OCI-LY1 (cell line): Measurements from ENCODE around the gene CCDC74B.
"Not testable (repeated sequence)": the region's sequence is repeated elsewhere in the genome, so short reads cannot be mapped to it uniquely, and the experiment has no call there.

Experiments used
- H2AFZ ChIP-seq: fragments of 200-600 bp; sonication (generic), shearing (Covaris generic); 2 replicates; pipeline ENCODE4 v1.6.0; 2014; ENCODE audit warnings: antibody characterized with exemption, mild to moderate bottlenecking, low read length
- H3F3A ChIP-seq: fragments of 200-600 bp; sonication (generic), shearing (Covaris generic); 2 replicates; pipeline ENCODE4 v1.6.0; 2014; ENCODE audit warnings: mild to moderate bottlenecking, antibody characterized with exemption, low read length, moderate library complexity; ENCODE audit not compliant: insufficient read depth
- H3K27ac ChIP-seq: fragments of 200-600 bp; sonication (generic); 2 replicates; pipeline ENCODE4 v1.5.1; 2014; ENCODE audit warnings: low read length, mixed run types, mild to moderate bottlenecking, low read depth; ENCODE audit not compliant: poor library complexity, severe bottlenecking
- H3K27me3 ChIP-seq: fragments of 200-600 bp; sonication (generic); 2 replicates; pipeline ENCODE4 v1.6.0; 2014; ENCODE audit warnings: antibody characterized with exemption, mild to moderate bottlenecking, low read length, moderate library complexity; ENCODE audit not compliant: insufficient read depth
- H3K36me3 ChIP-seq: fragments of 200-600 bp; sonication (generic); 2 replicates; pipeline ENCODE4 v1.6.1; 2014; ENCODE audit warnings: mild to moderate bottlenecking, antibody characterized with exemption, low read length, moderate library complexity, mixed read lengths; ENCODE audit not compliant: insufficient read depth
- H3K4me1 ChIP-seq: fragments of 200-600 bp; sonication (generic); 2 replicates; pipeline ENCODE4 v1.5.1; 2014; ENCODE audit warnings: mild to moderate bottlenecking, low read length, moderate library complexity; ENCODE audit not compliant: insufficient read depth, severe bottlenecking
- H3K4me2 ChIP-seq: fragments of 200-600 bp; sonication (generic), shearing (Covaris generic); 2 replicates; pipeline ENCODE4 v1.6.1; 2014; ENCODE audit warnings: low read length
- H3K4me3 ChIP-seq: fragments of 200-600 bp; sonication (generic); 2 replicates; pipeline ENCODE4 v1.5.1; 2014; ENCODE audit warnings: low read length, low read depth, mild to moderate bottlenecking, mixed read lengths; ENCODE audit not compliant: poor library complexity, severe bottlenecking
- H3K79me2 ChIP-seq: fragments of 200-600 bp; shearing (Covaris generic); 2 replicates; pipeline ENCODE4 v1.6.1; 2016; ENCODE audit warnings: mixed run types, low read length, mixed read lengths; ENCODE audit not compliant: insufficient read depth
- H3K9ac ChIP-seq: fragments of 200-600 bp; sonication (generic), shearing (Covaris generic); 2 replicates; pipeline ENCODE4 v1.6.1; 2014; ENCODE audit warnings: mild to moderate bottlenecking, low read length, mixed read lengths
- H3K9me2 ChIP-seq: fragments of 200-600 bp; sonication (generic), shearing (Covaris generic); 2 replicates; pipeline ENCODE4 v1.6.1; 2014; ENCODE audit warnings: low read depth, mild to moderate bottlenecking, low read length, mixed read lengths
- H3K9me3 ChIP-seq: fragments of 200-600 bp; shearing (Covaris generic); 2 replicates; pipeline ENCODE4 v1.6.1; 2014; ENCODE audit warnings: low read length, mixed read lengths
- H4K20me1 ChIP-seq: fragments of 200-600 bp; sonication (generic), shearing (Covaris generic); 2 replicates; pipeline ENCODE4 v1.6.0; 2016; ENCODE audit warnings: mild to moderate bottlenecking, low read length; ENCODE audit not compliant: insufficient read depth
- EZH2 ChIP-seq: fragments of 200-600 bp; sonication (generic), shearing (Covaris generic); IDR thresholded peaks from 2 replicates; pipeline ENCODE4 v1.8.0; 2017; ENCODE audit warnings: borderline replicate concordance, mixed run types, mild to moderate bottlenecking, antibody characterized with exemption, low read length, moderate library complexity, mixed read lengths
- TF ChIP-seq, protein P1 (sequence below): fragments of 200-600 bp; sonication (generic), shearing (Covaris generic); IDR thresholded peaks from 2 replicates; pipeline ENCODE4 v1.5.1; 2017; ENCODE audit warnings: mild to moderate bottlenecking, antibody characterized with exemption, low read length, moderate library complexity, mixed read lengths

Gene CCDC74B

DNA sequence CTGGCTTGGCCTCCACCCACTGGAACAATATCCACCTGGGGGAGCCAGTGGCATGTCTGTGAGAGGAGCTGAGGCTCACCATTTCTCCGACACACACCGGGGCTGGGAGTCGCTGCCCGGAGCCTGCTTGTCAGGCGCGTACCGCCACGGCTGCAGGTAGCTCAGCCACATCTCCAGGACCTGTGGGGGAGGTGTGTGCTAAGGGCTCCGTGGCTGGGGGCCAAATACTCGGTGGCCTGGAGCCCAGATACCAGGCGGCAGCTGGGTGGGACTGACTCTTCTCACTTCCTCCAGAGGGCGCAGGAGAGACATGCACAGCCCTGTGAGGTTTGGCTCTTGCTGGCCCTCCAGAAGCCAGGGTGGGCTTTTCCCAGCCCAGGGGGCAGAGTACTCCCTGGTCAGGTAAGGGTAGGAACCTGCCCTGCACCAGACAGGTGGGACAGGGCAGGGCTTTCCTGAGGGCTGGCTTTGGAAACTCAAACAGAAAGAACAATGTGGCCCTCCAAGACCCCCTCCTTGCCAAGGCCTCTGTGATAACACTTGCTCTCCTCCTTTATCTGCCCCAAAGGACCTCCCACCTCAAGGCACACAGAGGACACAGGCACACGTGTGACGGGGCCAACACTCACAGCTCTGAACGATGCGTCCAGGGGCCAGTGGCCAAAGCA lies 11.2 kb upstream of the CCDC74B start:
- H3K27me3 ChIP-seq, H3K9ac ChIP-seq: not testable (repeated sequence)
- peaks cover 42% of the 10 kb centered on the region for H3K36me3 ChIP-seq

DNA sequence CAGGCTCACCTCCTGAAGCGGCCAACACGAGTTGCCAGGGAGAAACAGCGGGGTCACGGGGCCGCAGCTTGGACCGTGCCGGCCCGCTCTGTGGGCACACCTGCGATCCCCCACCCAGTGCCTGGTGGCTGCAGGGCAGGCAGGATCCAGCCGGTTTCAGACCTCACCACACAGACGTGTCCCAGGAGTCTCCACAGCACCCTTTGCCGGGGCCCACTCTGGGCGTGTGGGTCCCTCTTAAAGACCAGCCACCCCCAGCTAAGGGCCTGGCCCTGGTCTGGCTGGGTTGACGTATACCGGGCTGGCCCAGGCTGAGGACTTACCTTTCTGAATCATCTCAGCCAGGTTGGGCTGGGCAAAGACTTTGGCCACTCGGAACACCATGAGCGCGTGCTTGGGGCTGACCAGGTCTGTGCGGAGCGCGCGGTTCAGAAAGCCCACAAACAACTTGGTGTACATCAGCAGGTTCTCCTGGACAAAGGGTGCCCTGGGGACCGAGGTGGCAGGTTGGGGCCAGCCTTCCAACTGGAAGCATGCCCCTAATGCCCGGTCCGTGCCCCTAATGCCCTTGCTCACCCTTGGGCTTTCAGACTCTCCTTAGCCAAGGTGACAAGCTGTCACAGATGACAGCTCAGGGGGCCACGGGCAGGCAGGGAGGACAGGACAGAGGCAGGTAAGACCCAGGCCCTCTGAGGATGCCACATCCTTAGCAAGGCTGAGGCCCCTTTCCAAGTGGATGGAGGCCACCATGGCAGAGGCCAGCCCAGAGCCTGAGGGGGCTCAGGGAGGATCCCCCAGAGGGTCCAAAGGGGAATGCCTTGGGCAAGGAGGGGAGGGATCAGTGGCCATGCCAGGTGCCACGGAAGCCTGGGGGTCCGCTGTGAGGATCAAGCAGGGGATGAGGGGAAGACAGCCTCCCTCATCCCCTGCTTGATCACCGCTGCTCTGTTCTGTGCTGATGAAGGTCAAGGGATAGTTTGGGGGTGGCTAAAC lies 10.2 kb upstream of the CCDC74B start:
- no peaks in the 10 kb centered on the region for H3K9me3 ChIP-seq
- H4K20me1 ChIP-seq, result no peaks in the 10 kb centered on the region
- H3K36me3 ChIP-seq, result peaks cover 42% of the 10 kb centered on the region
- H3K9me2 ChIP-seq, result no peaks in the 10 kb centered on the region
- TF ChIP-seq, protein P1, sequence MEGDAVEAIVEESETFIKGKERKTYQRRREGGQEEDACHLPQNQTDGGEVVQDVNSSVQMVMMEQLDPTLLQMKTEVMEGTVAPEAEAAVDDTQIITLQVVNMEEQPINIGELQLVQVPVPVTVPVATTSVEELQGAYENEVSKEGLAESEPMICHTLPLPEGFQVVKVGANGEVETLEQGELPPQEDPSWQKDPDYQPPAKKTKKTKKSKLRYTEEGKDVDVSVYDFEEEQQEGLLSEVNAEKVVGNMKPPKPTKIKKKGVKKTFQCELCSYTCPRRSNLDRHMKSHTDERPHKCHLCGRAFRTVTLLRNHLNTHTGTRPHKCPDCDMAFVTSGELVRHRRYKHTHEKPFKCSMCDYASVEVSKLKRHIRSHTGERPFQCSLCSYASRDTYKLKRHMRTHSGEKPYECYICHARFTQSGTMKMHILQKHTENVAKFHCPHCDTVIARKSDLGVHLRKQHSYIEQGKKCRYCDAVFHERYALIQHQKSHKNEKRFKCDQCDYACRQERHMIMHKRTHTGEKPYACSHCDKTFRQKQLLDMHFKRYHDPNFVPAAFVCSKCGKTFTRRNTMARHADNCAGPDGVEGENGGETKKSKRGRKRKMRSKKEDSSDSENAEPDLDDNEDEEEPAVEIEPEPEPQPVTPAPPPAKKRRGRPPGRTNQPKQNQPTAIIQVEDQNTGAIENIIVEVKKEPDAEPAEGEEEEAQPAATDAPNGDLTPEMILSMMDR, result no peak
- no peak for TF ChIP-seq EZH2
- no peaks in the 10 kb centered on the region for H3K79me2 ChIP-seq
- no peak overlapping the region for H3K9ac ChIP-seq
- no peaks in the 10 kb centered on the region for H3F3A ChIP-seq
- H3K27ac ChIP-seq, result no peak overlapping the region
- no peak overlapping the region for H3K4me2 ChIP-seq
- no peaks in the 10 kb centered on the region for H3K27me3 ChIP-seq
- H2AFZ ChIP-seq, result no peak overlapping the region
- no peak overlapping the region for H3K4me3 ChIP-seq
- H3K4me1 ChIP-seq, result peaks cover 21% of the 10 kb centered on the region

More for the DNA sequence above, 11.2 kb upstream of the CCDC74B start:
- not testable (repeated sequence) for H3F3A ChIP-seq, H4K20me1 ChIP-seq, H2AFZ ChIP-seq, H3K4me3 ChIP-seq, H3K9me3 ChIP-seq, H3K79me2 ChIP-seq, H3K9me2 ChIP-seq, H3K4me2 ChIP-seq
- peaks cover 21% of the 10 kb centered on the region for H3K4me1 ChIP-seq
- TF ChIP-seq, protein P1, result peak; percentile 69
- H3K27ac ChIP-seq, result peak overlapping the region; percentile 90

DNA sequence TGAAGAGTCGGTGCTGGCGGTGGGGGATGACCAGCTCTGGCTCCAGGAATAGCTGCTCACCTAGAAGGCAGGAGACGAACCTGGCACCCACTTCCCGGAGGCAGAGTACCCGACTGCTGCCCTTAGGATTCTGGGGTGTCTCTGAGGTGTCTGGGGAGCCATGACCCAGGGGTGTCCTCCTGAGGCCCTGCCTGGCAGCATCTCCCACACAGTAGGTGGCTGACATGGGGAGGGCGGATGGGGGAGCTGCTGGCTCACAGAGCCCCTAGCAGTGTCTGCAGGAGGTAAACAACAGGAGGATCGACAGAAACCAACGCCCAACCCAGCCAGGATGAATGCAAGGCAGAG lies 9.5 kb upstream of the CCDC74B start:
- H3K4me3 ChIP-seq, H3K9me2 ChIP-seq, H3F3A ChIP-seq, H4K20me1 ChIP-seq, H3K9me3 ChIP-seq, H3K9ac ChIP-seq, H2AFZ ChIP-seq, H3K4me2 ChIP-seq, H3K27me3 ChIP-seq, H3K79me2 ChIP-seq, H3K27ac ChIP-seq: not testable (repeated sequence)
- peaks cover 37% of the 10 kb centered on the region for H3K36me3 ChIP-seq
- H3K4me1 ChIP-seq, result peaks cover 21% of the 10 kb centered on the region

DNA sequence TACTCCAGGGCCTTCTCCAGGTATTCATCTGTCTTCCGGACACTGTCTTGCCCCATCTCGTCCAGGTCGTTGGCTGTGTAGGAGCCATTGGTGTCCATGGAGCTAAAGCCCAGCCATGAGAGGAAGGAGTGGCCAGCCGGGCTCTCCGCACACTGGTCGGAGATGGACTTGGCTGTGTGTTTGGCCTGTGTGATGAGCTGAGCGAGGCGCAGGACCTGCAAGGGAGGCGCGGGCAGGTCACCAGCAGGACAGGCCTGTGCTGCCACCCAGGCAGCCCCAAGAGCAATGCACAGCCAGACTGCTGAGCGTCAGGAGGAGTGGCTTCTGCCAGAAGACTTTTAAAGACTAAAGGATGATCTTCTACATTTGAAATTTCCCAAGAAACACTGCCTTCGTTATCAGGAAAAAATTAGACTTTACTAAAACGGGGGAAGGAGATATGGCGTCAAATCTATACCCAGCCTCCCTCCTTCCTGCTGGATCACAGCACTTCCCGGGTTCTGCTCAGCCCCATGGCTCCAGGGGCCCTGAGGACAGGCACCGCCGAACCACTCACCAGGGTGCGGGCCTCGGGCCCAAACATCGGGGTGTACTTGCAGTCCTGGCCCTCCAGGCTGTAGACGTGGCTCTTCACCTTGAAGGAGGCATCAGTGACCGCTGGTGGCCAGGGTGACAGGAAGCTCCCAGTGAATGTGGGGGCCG lies 9.0 kb upstream of the CCDC74B start:
- H3K4me2 ChIP-seq, H3F3A ChIP-seq, H3K27ac ChIP-seq, H3K9ac ChIP-seq, H3K79me2 ChIP-seq, H3K4me3 ChIP-seq, H3K9me3 ChIP-seq, H4K20me1 ChIP-seq, H3K27me3 ChIP-seq, H3K9me2 ChIP-seq, H2AFZ ChIP-seq: not testable (repeated sequence)
- H3K36me3 ChIP-seq, result peaks cover 32% of the 10 kb centered on the region
- H3K4me1 ChIP-seq, result peaks cover 18% of the 10 kb centered on the region
